SK-N-SH treated with all-trans-retinoic acid at 6 μM for 48 hours (cell line): Measurements from ENCODE around the gene HTT-AS.

Source experiments
- ATAC-seq: fragments of 200-7000 bp; cut with Tn5 transposase; 3 replicates; pipeline ENCODE4 v1.9.1; 2020; ENCODE audit warnings: mild to moderate bottlenecking, moderate library complexity
- ARNTL ChIP-seq: fragments of 450-650 bp; formaldehyde crosslinking; IDR thresholded peaks from 2 replicates; pipeline ENCODE4 v1.5.0; 2020; ENCODE audit warnings: low read depth, mild to moderate bottlenecking, moderate library complexity, borderline replicate concordance
- BACH2 ChIP-seq: fragments of 250-450 bp; sonication (Bioruptor Pico); IDR thresholded peaks from 2 replicates; pipeline ENCODE4 v1.9.0; 2021; ENCODE audit warnings: mild to moderate bottlenecking, borderline replicate concordance
- CSDC2 ChIP-seq: fragments of 250-450 bp; sonication (Bioruptor Pico); IDR thresholded peaks from 2 replicates; pipeline ENCODE4 v1.5.0; 2020; ENCODE audit warnings: mild to moderate bottlenecking, moderate library complexity
- CSRNP3 ChIP-seq: fragments of 250-450 bp; sonication (Bioruptor Pico); IDR thresholded peaks from 2 replicates; pipeline ENCODE4 v1.5.1; 2021; ENCODE audit warnings: mild to moderate bottlenecking, moderate library complexity
- ESRRG ChIP-seq: fragments of 250-450 bp; sonication (Bioruptor Pico); IDR thresholded peaks from 2 replicates; pipeline ENCODE4 v1.6.1; 2021; ENCODE audit warnings: mild to moderate bottlenecking
- GLIS3 ChIP-seq: fragments of 250-450 bp; sonication (Bioruptor Pico); IDR thresholded peaks from 2 replicates; pipeline ENCODE4 v1.5.0; 2020; ENCODE audit warnings: mild to moderate bottlenecking, moderate library complexity
- ISL1 ChIP-seq: fragments of 250-450 bp; sonication (Bioruptor Pico); IDR thresholded peaks from 2 replicates; pipeline ENCODE4 v2.1.2; 2022; ENCODE audit warnings: mild to moderate bottlenecking, moderate library complexity
- OSR1 ChIP-seq: fragments of 250-450 bp; sonication (Bioruptor Pico); IDR thresholded peaks from 2 replicates; pipeline ENCODE4 v1.8.0; 2022; ENCODE audit warnings: moderate library complexity, mild to moderate bottlenecking, inconsistent platforms
- PATZ1 ChIP-seq: fragments of 250-450 bp; sonication (Bioruptor Pico); IDR thresholded peaks from 2 replicates; pipeline ENCODE4 v1.8.0; 2020; ENCODE audit warnings: mild to moderate bottlenecking, moderate library complexity, borderline replicate concordance
- PPARA ChIP-seq: fragments of 250-450 bp; sonication (Bioruptor Pico); IDR thresholded peaks from 2 replicates; pipeline ENCODE4 v1.5.0; 2020; ENCODE audit warnings: mild to moderate bottlenecking, borderline replicate concordance
- RARB ChIP-seq: fragments of 250-450 bp; sonication (Bioruptor Pico); IDR thresholded peaks from 2 replicates; pipeline ENCODE4 v1.8.0; 2021; ENCODE audit warnings: mild to moderate bottlenecking, moderate library complexity
- SNAI2 ChIP-seq: fragments of 250-450 bp; sonication (Bioruptor Pico); IDR thresholded peaks from 2 replicates; pipeline ENCODE4 v1.5.0; 2020; ENCODE audit warnings: mild to moderate bottlenecking, moderate library complexity
- TCF4 ChIP-seq: fragments of 250-450 bp; sonication (Bioruptor Pico); IDR thresholded peaks from 2 replicates; pipeline ENCODE4 v1.8.0; 2021; ENCODE audit warnings: mild to moderate bottlenecking, moderate library complexity, borderline replicate concordance
- TOX ChIP-seq: fragments of 250-450 bp; sonication (Bioruptor Pico); IDR thresholded peaks from 2 replicates; pipeline ENCODE4 v1.8.0; 2021; ENCODE audit warnings: mild to moderate bottlenecking, moderate library complexity, borderline replicate concordance
- ZC3H10 ChIP-seq: fragments of 250-450 bp; sonication (Bioruptor Pico); IDR thresholded peaks from 2 replicates; pipeline ENCODE4 v1.5.1; 2021; ENCODE audit warnings: mild to moderate bottlenecking, moderate library complexity
- ZFP3 ChIP-seq: fragments of 250-450 bp; sonication (Bioruptor Pico); IDR thresholded peaks from 2 replicates; pipeline ENCODE4 v1.5.0; 2020; ENCODE audit warnings: mild to moderate bottlenecking, moderate library complexity
- ZFP30 ChIP-seq: fragments of 450-650 bp; formaldehyde crosslinking; IDR thresholded peaks from 2 replicates; pipeline ENCODE4 v1.5.0; 2022; ENCODE audit warnings: mild to moderate bottlenecking, moderate library complexity
- ZNF565 ChIP-seq: fragments of 450-650 bp; formaldehyde crosslinking; conservative IDR thresholded peaks from 2 replicates; pipeline ENCODE4 v1.5.0; 2020; ENCODE audit warnings: low read depth, mild to moderate bottlenecking, moderate library complexity
- TF ChIP-seq, protein P1 (sequence below): fragments of 250-450 bp; sonication (Bioruptor Pico); IDR thresholded peaks from 2 replicates; pipeline ENCODE4 v1.8.0; 2021; ENCODE audit warnings: low read depth, mild to moderate bottlenecking, moderate library complexity, borderline replicate concordance
- TF ChIP-seq, protein P2 (sequence below): fragments of 250-450 bp; sonication (Bioruptor Pico); IDR thresholded peaks from 2 replicates; pipeline ENCODE4 v1.5.1; 2020; ENCODE audit warnings: low read depth, mild to moderate bottlenecking, moderate library complexity

The HTT-AS gene

GRCh38 chr4:3022651-3023050 lies 51.7 kb downstream of the HTT-AS start:
- no peak for TF ChIP-seq ZFP30
- TF ChIP-seq ZNF565: no peak
- TF ChIP-seq SNAI2 (CRISPR knock-in tag): no peak
- TF ChIP-seq CSDC2 (CRISPR knock-in tag): no peak
- no peak for TF ChIP-seq ESRRG (CRISPR knock-in tag)
- TF ChIP-seq, protein P1, sequence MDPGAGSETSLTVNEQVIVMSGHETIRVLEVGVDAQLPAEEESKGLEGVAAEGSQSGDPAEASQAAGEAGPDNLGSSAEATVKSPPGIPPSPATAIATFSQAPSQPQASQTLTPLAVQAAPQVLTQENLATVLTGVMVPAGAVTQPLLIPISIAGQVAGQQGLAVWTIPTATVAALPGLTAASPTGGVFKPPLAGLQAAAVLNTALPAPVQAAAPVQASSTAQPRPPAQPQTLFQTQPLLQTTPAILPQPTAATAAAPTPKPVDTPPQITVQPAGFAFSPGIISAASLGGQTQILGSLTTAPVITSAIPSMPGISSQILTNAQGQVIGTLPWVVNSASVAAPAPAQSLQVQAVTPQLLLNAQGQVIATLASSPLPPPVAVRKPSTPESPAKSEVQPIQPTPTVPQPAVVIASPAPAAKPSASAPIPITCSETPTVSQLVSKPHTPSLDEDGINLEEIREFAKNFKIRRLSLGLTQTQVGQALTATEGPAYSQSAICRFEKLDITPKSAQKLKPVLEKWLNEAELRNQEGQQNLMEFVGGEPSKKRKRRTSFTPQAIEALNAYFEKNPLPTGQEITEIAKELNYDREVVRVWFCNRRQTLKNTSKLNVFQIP (CRISPR knock-in tag): no peak
- no peak for TF ChIP-seq TCF4 (CRISPR knock-in tag)
- TF ChIP-seq RARB (CRISPR knock-in tag): no peak
- TF ChIP-seq, protein P2, sequence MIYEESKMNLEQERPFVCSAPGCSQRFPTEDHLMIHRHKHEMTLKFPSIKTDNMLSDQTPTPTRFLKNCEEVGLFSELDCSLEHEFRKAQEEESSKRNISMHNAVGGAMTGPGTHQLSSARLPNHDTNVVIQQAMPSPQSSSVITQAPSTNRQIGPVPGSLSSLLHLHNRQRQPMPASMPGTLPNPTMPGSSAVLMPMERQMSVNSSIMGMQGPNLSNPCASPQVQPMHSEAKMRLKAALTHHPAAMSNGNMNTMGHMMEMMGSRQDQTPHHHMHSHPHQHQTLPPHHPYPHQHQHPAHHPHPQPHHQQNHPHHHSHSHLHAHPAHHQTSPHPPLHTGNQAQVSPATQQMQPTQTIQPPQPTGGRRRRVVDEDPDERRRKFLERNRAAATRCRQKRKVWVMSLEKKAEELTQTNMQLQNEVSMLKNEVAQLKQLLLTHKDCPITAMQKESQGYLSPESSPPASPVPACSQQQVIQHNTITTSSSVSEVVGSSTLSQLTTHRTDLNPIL: no peak
- TF ChIP-seq ISL1 (CRISPR knock-in tag): no peak
- TF ChIP-seq PPARA (CRISPR knock-in tag): no peak
- no peak for TF ChIP-seq PATZ1 (CRISPR knock-in tag)
- TF ChIP-seq OSR1 (CRISPR knock-in tag): no peak
- no peak for TF ChIP-seq ZC3H10 (CRISPR knock-in tag)
- no peak for TF ChIP-seq ARNTL
- TF ChIP-seq GLIS3 (CRISPR knock-in tag): no peak
- no peak for TF ChIP-seq CSRNP3 (CRISPR knock-in tag)
- no peak for TF ChIP-seq BACH2 (CRISPR knock-in tag)
- TF ChIP-seq ZFP3 (CRISPR knock-in tag): no peak
- TF ChIP-seq TOX (CRISPR knock-in tag): no peak
- ATAC-seq: no peak

DNA sequence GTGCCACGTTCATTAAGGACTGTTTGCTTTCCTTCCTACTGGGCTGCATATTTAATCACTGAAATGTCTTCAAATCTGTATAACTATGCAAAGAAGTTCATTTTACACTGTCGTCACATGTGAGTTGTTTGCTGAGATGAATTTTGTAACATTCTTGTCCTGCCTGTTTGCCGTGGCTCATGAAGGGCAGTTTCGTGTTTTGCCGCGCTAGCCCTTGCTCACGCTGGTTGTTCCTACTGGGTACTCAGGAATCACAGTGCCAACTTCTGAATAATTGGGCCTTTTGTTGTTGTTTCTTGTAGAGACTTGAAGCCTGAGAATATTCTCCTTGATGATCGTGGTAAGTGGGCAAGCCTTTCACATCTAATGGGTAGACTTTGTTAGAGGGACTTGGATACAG lies 52.2 kb downstream of the HTT-AS start:
- ATAC-seq: no peak
- TF ChIP-seq ZFP30: no peak
- TF ChIP-seq, protein P2: no peak
- TF ChIP-seq PATZ1 (CRISPR knock-in tag): no peak
- TF ChIP-seq, all 23 proteins: peak for 0

DNA sequence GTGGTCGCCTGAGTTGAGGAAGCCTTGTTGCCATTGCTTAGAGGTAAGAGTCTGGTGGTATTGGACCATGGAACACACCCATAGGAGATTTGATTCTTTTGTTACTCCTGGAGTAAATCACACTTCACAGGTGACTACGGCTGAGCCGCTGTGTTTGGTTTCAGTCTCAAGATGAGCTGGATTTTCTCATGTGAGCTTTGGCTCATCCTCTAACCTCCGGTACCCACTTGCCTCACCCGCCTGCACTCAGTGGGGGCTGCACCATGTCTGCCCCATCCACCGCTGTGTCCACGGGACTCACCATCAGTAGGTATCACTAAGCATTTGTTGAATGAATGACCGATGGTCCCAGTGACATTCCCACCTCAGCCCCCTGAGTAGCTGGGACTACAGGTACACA lies 52.7 kb downstream of the HTT-AS start:
- no peak for ATAC-seq

GRCh38 chr4:3021127-3021526 lies 53.2 kb downstream of the HTT-AS start:
- TF ChIP-seq ZC3H10 (CRISPR knock-in tag) (no peak), ARNTL (no peak), PATZ1 (CRISPR knock-in tag) (no peak), CSDC2 (CRISPR knock-in tag) (no peak), TOX (CRISPR knock-in tag) (no peak), SNAI2 (CRISPR knock-in tag) (no peak), GLIS3 (CRISPR knock-in tag) (no peak), TCF4 (CRISPR knock-in tag) (no peak), ZNF565 (no peak), OSR1 (CRISPR knock-in tag) (no peak)
- TF ChIP-seq, protein P2: no peak
- ATAC-seq: no peak

More for the DNA sequence above, 52.7 kb downstream of the HTT-AS start:
- TF ChIP-seq ZNF565 (no peak), ESRRG (CRISPR knock-in tag) (no peak)
